ENCODE data around the gene BBS9. TPM values are rescaled to one million over a fixed set of nuclear protein-coding genes. Genes with fewer than 3 reads are reported as not detected.

BBS9 gene
- total and polyA plus RNA-seq, 2 of the 4 experiments (the other 2 are of a cell fraction), result 7.9 to 9.5 TPM

- Histone ChIP-seq H3K56ac (ENCODE audit: extremely low read depth, insufficient read depth, low read length) (no peak overlapping the region), H4K91ac (ENCODE audit: insufficient read depth, low read depth, low read length) (no peak overlapping the region), H4K5ac (ENCODE audit: low read depth, low read length) (no peak overlapping the region), H4K20me1 (ENCODE audit: insufficient read depth, low read length) (no peaks in the 10 kb centered on the region), H2AFZ (replicated peaks; ENCODE audit: low read length, poor library complexity) (no peak overlapping the region), H2BK20ac (ENCODE audit: low read depth, low read length) (no peak overlapping the region), H3K4me2 (ENCODE audit: low read depth, low read length) (no peak overlapping the region), H3K27ac (ENCODE audit: insufficient read depth, low read length) (no peak overlapping the region), H3K9me1 (ENCODE audit: insufficient read depth, low read length) (no peaks in the 10 kb centered on the region), H3K4me1 (ENCODE audit: control insufficient read depth, insufficient read depth, low read length) (no peaks in the 10 kb centered on the region; the same call in 1 of the 2 replicates), H3K36me3 (ENCODE audit: control insufficient read depth, insufficient read depth, low read length) (no peaks in the 10 kb centered on the region), H3K4ac (ENCODE audit: low read depth, low read length) (no peak overlapping the region), H3K9me3 (ENCODE audit: control insufficient read depth, insufficient read depth, low read length) (no peaks in the 10 kb centered on the region), H3K27me3 (ENCODE audit: control insufficient read depth, insufficient read depth, low read length) (no peaks in the 10 kb centered on the region), H2BK15ac (ENCODE audit: low read depth, low read length) (no peak overlapping the region), H3K4me3 (ENCODE audit: insufficient read depth, low read depth, low read length) (no peak overlapping the region), H4K8ac (ENCODE audit: low read depth in 2 of 2, low read length in 2 of 2) (no peak overlapping the region), H2BK5ac (ENCODE audit: low read depth, low read length, poor library complexity, severe bottlenecking) (no peak overlapping the region), H2BK120ac (ENCODE audit: low read depth, low read length) (no peak overlapping the region), H3K9ac (ENCODE audit: low read depth, low read length) (no peak overlapping the region), H3K79me1 (ENCODE audit: low read depth in 1 of 2, low read length in 2 of 2) (no peaks in the 10 kb centered on the region), H3K14ac (replicated peaks; ENCODE audit: low read depth, low read length) (no peak overlapping the region), H2AK5ac (ENCODE audit: low read depth, low read length) (no peak overlapping the region), H3K18ac (ENCODE audit: low read depth, low read length) (no peak overlapping the region), H2AK9ac (replicated peaks; ENCODE audit: low read depth, low read length, poor library complexity) (no peak overlapping the region), H3K23ac (ENCODE audit: low read depth, low read length) (no peak overlapping the region)
- POLR2A ChIA-PET (ENCODE audit: unreplicated experiment), result no interaction called here
- no peak for ATAC-seq (ENCODE audit: low read depth)
- WGBS, 2 experiments (ENCODE audit: extremely low coverage in 2 of 2, insufficient read length in 1 of 2), result 100% methylated on average over 2 of the region's 7 CpGs; no CpG with 5 or more reads in 1 of the 2 experiments
- no TSS peak for BruUV-seq (replicated peaks)
- dilution Hi-C loops (cut with HindIII; ENCODE audit: low sequenced_read_pairs, unreplicated experiment), result no loop called here
- CTCF ChIA-PET, result no interaction called here
- TF ChIP-seq SMC3 (IDR thresholded peaks at IDR 0.05; ENCODE audit: low read depth, low read length) (no peak), RAD21 (IDR thresholded peaks at IDR 0.05; ENCODE audit: low read length) (no peak), BHLHE40 (IDR thresholded peaks at IDR 0.05; ENCODE audit: low read depth, low read length) (no peak), MAZ (IDR thresholded peaks at IDR 0.05; ENCODE audit: borderline replicate concordance, low read depth, low read length) (no peak), POLR2A (IDR thresholded peaks at IDR 0.05; ENCODE audit: low read depth, low read length) (no peak), FOS (IDR thresholded peaks at IDR 0.05; ENCODE audit: low read depth, low read length) (no peak), ELK1 (IDR thresholded peaks at IDR 0.05; ENCODE audit: borderline replicate concordance, low read depth, low read length) (no peak), NFE2L2 (IDR thresholded peaks at IDR 0.05; ENCODE audit: low read depth, low read length) (no peak), USF2 (IDR thresholded peaks at IDR 0.05; ENCODE audit: low read depth, low read length) (no peak), RFX5 (IDR thresholded peaks at IDR 0.05; ENCODE audit: low read depth, low read length) (no peak), RCOR1 (IDR thresholded peaks at IDR 0.05; ENCODE audit: insufficient replicate concordance, low read length) (no peak), CEBPB (IDR thresholded peaks at IDR 0.05; ENCODE audit: low read depth, low read length) (no peak), MAFK (IDR thresholded peaks at IDR 0.05; ENCODE audit: low read depth, low read length) (no peak), MXI1 (IDR thresholded peaks at IDR 0.05; ENCODE audit: borderline replicate concordance, low read depth, low read length) (no peak), CHD1 (IDR thresholded peaks at IDR 0.05; ENCODE audit: low read depth, low read length) (no peak), CTCF (conservative IDR thresholded peaks at IDR 0.05; ENCODE audit: low read depth, low read length) (no peak)
- intact Hi-C loops (cut with micrococcal nuclease), result no loop called here
- in situ Hi-C loops (cut with MboI; ENCODE audit: low sequenced_read_pairs), result no loop called here
- no peak for DNase-seq
These were observed 505.2 kb downstream of the BBS9 start for GRCh38 chr7:33634606-33635005.
